ENCODE measurements around the gene ADAMTS13. TPM values are rescaled to one million over a fixed set of nuclear protein-coding genes. Genes with fewer than 3 reads are reported as not detected.

The ADAMTS13 gene
- total and polyA plus RNA-seq, 2 experiments from 2014 or later = 1.4 to 2.2 TPM

DNA sequence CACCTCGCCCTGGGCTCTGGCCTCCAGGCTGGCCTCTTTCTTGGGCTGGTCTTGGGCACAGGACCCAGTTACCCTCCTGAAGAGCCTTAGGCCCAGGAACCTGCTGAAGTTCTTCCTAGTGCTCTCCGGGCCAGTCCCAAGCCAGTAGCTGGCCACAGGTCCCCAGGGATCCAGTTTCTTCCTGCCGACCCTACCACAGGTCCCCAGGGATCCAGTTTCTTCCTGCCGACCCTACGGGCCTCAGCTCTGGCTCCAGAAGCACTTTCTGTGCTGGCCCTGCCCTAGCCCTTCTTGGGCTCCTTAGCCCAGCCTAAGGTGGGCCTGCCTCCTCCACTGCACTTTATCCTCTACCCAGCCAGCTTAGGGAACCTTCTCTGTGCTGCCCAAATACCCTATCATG is 19.4 kb downstream of the ADAMTS13 start:
- Histone ChIP-seq H4K20me1 (ENCODE audit: insufficient read depth) (no peaks in the 10 kb centered on the region), H3K79me2 (ENCODE audit: insufficient read depth) (no peaks in the 10 kb centered on the region), H3K4me3 (no peak overlapping the region), H3K4me1 (ENCODE audit: insufficient read depth) (no peaks in the 10 kb centered on the region), H3K27ac (no peak overlapping the region), H3K9me2 (ENCODE audit: insufficient read depth) (no peaks in the 10 kb centered on the region), H2AFZ (no peak overlapping the region), H3F3A (ENCODE audit: insufficient read depth) (no peaks in the 10 kb centered on the region), H3K9me3 (ENCODE audit: low read depth) (no peaks in the 10 kb centered on the region), H3K4me2 (ENCODE audit: unreplicated experiment) (no peak overlapping the region), H3K36me3 (ENCODE audit: low read depth) (no peaks in the 10 kb centered on the region), H3K27me3 (replicated peaks; ENCODE audit: insufficient read depth) (no peaks in the 10 kb centered on the region), H3K9ac (no peak overlapping the region)
- DNase-seq = no peak
- WGBS, 2 experiments (ENCODE audit: low coverage in 1 of 2, low lambda C conversion rate in 2 of 2, missing lambda C conversion rate in 2 of 2) = 59 to 69% methylated on average over 5 of the region's 5 CpGs
- TF ChIP-seq EZH2phosphoT487 (IDR thresholded peaks at IDR 0.05; ENCODE audit: insufficient read depth, low read depth) (no peak), EZH2 (IDR thresholded peaks at IDR 0.05; ENCODE audit: insufficient read depth, poor library complexity, severe bottlenecking) (no peak)
- in situ Hi-C loops (cut with MboI) = no loop called here

DNA sequence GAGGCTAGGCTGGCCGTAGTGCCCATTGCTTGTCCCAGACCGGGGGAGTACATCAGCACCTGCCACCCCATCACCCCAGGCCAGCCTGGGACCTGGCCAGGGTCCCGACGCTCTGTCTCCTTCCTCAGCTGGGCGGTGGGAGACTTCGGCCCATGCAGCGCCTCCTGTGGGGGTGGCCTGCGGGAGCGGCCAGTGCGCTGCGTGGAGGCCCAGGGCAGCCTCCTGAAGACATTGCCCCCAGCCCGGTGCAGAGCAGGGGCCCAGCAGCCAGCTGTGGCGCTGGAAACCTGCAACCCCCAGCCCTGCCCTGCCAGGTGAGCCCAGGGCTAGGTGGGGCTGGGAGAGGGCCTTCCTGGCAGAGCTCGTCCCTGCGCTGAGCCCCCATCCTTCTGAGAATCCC is 21.1 kb downstream of the ADAMTS13 start:
- no peaks in the 10 kb centered on the region for H3K36me3 ChIP-seq (ENCODE audit: low read depth)
- no peaks in the 10 kb centered on the region for H3F3A ChIP-seq (ENCODE audit: insufficient read depth)
- in situ Hi-C loops (cut with MboI) = no loop called here
- no peaks in the 10 kb centered on the region for H3K9me2 ChIP-seq (ENCODE audit: insufficient read depth)
- no peak overlapping the region for H3K9ac ChIP-seq
- no peaks in the 10 kb centered on the region for H3K4me1 ChIP-seq (ENCODE audit: insufficient read depth)
- 92% methylated on average over 12 to 15 of the region's 15 CpGs for WGBS, 2 experiments (ENCODE audit: low coverage in 1 of 2, low lambda C conversion rate in 2 of 2, missing lambda C conversion rate in 2 of 2)
- no peaks in the 10 kb centered on the region for H3K9me3 ChIP-seq (ENCODE audit: low read depth)
- no peak for DNase-seq
- no peak overlapping the region for H3K4me2 ChIP-seq (ENCODE audit: unreplicated experiment)
- no peaks in the 10 kb centered on the region for H3K27me3 ChIP-seq (replicated peaks; ENCODE audit: insufficient read depth)
- no peak overlapping the region for H3K27ac ChIP-seq
- H4K20me1 ChIP-seq (ENCODE audit: insufficient read depth) = no peaks in the 10 kb centered on the region
- TF ChIP-seq EZH2 (IDR thresholded peaks at IDR 0.05; ENCODE audit: insufficient read depth, poor library complexity, severe bottlenecking) = no peak
- TF ChIP-seq EZH2phosphoT487 (IDR thresholded peaks at IDR 0.05; ENCODE audit: insufficient read depth, low read depth) = no peak
- H3K79me2 ChIP-seq (ENCODE audit: insufficient read depth) = no peaks in the 10 kb centered on the region
- H3K4me3 ChIP-seq = no peak overlapping the region
- no peak overlapping the region for H2AFZ ChIP-seq

DNA sequence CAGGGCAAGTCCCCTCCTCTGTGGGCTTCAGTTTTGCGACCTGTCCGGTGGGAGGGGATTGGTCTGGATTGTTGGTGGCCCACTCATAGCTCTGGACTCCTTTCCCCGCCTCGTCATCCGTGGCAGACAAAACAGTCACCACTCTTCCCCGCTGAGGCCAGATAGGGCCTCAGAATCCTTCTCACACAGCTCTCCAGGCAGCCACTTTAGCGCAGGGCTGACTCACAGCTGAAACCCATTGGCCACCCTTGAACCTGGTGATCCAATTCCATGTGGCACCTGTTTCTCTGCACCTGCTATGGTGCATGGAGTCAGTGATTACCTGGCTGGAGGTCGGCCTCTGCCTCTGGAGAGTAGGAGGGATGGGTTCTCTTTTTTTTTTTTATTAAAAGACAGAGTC is 21.8 kb downstream of the ADAMTS13 start:
- in situ Hi-C loops (cut with MboI) = no loop called here
- DNase-seq = peak; percentile 38
- TF ChIP-seq EZH2phosphoT487 (IDR thresholded peaks at IDR 0.05; ENCODE audit: insufficient read depth, low read depth) = no peak
- no peak for TF ChIP-seq EZH2 (IDR thresholded peaks at IDR 0.05; ENCODE audit: insufficient read depth, poor library complexity, severe bottlenecking)

DNA sequence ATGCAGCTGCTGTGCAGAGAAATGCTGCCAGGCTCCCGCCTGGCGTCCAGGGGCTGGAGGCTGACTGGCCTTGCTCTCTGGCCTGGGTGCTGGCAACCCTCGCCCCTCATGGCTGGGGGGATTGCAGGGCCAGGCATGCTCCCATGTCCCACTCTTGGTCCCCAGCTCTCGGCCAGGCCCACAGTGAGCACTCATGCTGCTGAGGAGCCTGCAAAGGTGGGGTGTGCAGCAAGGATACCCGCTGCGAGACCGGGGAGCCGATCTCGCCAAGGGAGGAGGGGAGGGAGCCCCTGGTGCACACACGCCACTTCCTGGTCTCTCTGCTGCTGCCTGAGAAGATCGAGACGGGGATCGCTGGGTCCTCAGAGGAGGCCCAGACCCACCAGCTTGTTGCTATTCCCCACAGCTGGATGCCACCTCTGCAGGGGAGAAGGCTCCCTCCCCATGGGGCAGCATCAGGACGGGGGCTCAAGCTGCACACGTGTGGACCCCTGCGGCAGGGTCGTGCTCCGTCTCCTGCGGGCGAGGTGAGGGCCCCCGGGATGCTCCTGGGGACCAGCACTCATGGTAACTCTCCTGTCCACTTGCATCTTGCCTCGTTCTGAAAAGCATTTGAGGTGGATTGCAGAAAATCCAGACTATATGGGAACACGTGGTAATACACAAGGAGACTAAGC is 23.3 kb downstream of the ADAMTS13 start:
- in situ Hi-C loops (cut with MboI) = no loop called here
- TF ChIP-seq EZH2 (IDR thresholded peaks at IDR 0.05; ENCODE audit: insufficient read depth, poor library complexity, severe bottlenecking) = no peak
- TF ChIP-seq EZH2phosphoT487 (IDR thresholded peaks at IDR 0.05; ENCODE audit: insufficient read depth, low read depth) = no peak
- Histone ChIP-seq H2AFZ (no peak overlapping the region), H3K9me2 (ENCODE audit: insufficient read depth) (no peaks in the 10 kb centered on the region), H3K36me3 (ENCODE audit: low read depth) (no peaks in the 10 kb centered on the region), H3K4me1 (ENCODE audit: insufficient read depth) (no peaks in the 10 kb centered on the region), H3K79me2 (ENCODE audit: insufficient read depth) (no peaks in the 10 kb centered on the region), H3K9me3 (ENCODE audit: low read depth) (no peaks in the 10 kb centered on the region), H4K20me1 (ENCODE audit: insufficient read depth) (no peaks in the 10 kb centered on the region), H3F3A (ENCODE audit: insufficient read depth) (no peaks in the 10 kb centered on the region), H3K27ac (no peak overlapping the region), H3K4me2 (ENCODE audit: unreplicated experiment) (no peak overlapping the region), H3K27me3 (replicated peaks; ENCODE audit: insufficient read depth) (no peaks in the 10 kb centered on the region), H3K4me3 (no peak overlapping the region), H3K9ac (no peak overlapping the region)
- DNase-seq = no peak
- 72 to 76% methylated on average over 22 to 23 of the region's 23 CpGs for WGBS, 2 experiments (ENCODE audit: low coverage in 1 of 2, low lambda C conversion rate in 2 of 2, missing lambda C conversion rate in 2 of 2)

More for the DNA sequence above, 21.8 kb downstream of the ADAMTS13 start:
- H3K4me1 ChIP-seq (ENCODE audit: insufficient read depth) = no peaks in the 10 kb centered on the region
- H3K36me3 ChIP-seq (ENCODE audit: low read depth) = no peaks in the 10 kb centered on the region
- no peak overlapping the region for H3K4me2 ChIP-seq (ENCODE audit: unreplicated experiment)
- no peaks in the 10 kb centered on the region for H3K9me2 ChIP-seq (ENCODE audit: insufficient read depth)
- no peaks in the 10 kb centered on the region for H3K27me3 ChIP-seq (replicated peaks; ENCODE audit: insufficient read depth)
- H4K20me1 ChIP-seq (ENCODE audit: insufficient read depth) = no peaks in the 10 kb centered on the region
- no peak overlapping the region for H3K4me3 ChIP-seq
- H3K79me2 ChIP-seq (ENCODE audit: insufficient read depth) = no peaks in the 10 kb centered on the region
- no peak overlapping the region for H3K27ac ChIP-seq
- WGBS, 2 experiments (ENCODE audit: low coverage in 1 of 2, low lambda C conversion rate in 2 of 2, missing lambda C conversion rate in 2 of 2) = 66 to 71% methylated on average over 8 of the region's 8 CpGs
- H3K9me3 ChIP-seq (ENCODE audit: low read depth) = no peaks in the 10 kb centered on the region
- no peaks in the 10 kb centered on the region for H3F3A ChIP-seq (ENCODE audit: insufficient read depth)
- no peak overlapping the region for H2AFZ ChIP-seq
- no peak overlapping the region for H3K9ac ChIP-seq

Data from GM23248 (cell line).